Caco-2 (cell line): ENCODE data around the gene KCNMB1. TPM values are rescaled to one million over a fixed set of nuclear protein-coding genes. Genes with fewer than 3 reads are reported as not detected.

Experiments
- BruUV-seq: library from RNA; stranded (reverse); fragments of 400-500 nt; replicated peaks from 2 replicates; lab custom pipeline; 2021; lab: Mats Ljungman, UMichigan
- CTCF ChIA-PET: fragments of 300-600 bp; sonication (Branson Sonifier 250); formaldehyde crosslinking; loops from one replicate; lab custom pipeline; 2022; ENCODE audit warnings: antibody characterized with exemption; lab: Charles Lee
- POLR2A ChIA-PET: fragments of 300-600 bp; sonication (Branson Sonifier 250); formaldehyde crosslinking; loops from one replicate; lab custom pipeline; 2022; ENCODE audit warnings: antibody characterized with exemption; lab: Charles Lee
- DNase-seq, 2 experiments: peaks; one replicate each; pipeline versions ENCODE4 v3.0.0 to v3.0.0-alpha.2; 2020 to 2022
- H3K27me3 ChIP-seq: replicated peaks from 2 replicates; pipeline ENCODE4 v1.6.0; 2011; ENCODE audit warnings: low read length; ENCODE audit not compliant: control insufficient read depth, insufficient read depth
- H3K36me3 ChIP-seq: 2 replicates; pipeline ENCODE4 v1.5.1; 2011; ENCODE audit warnings: low read length; ENCODE audit not compliant: control insufficient read depth, insufficient read depth
- H3K4me1 ChIP-seq: fragments of 250-450 bp; sonication (Bioruptor Pico); 2 replicates; pipeline ENCODE4 v1.5.1; 2020; ENCODE audit warnings: mild to moderate bottlenecking
- H3K4me3 ChIP-seq: 2 replicates; pipeline ENCODE4 v1.5.1; 2011; ENCODE audit warnings: low read depth, mild to moderate bottlenecking, control low read depth, low read length
- H3K9me3 ChIP-seq: fragments of 250-450 bp; sonication (Bioruptor Pico); 2 replicates; pipeline ENCODE4 v1.5.1; 2020; ENCODE audit warnings: mild to moderate bottlenecking, moderate library complexity
- H3K27ac Mint-ChIP-seq: one replicate; pipeline ENCODE4 v1.8.0; 2022; ENCODE audit warnings: mixed read lengths; ENCODE audit not compliant: unreplicated experiment
- H3K27me3 Mint-ChIP-seq: one replicate; pipeline ENCODE4 v1.8.0; 2022; ENCODE audit warnings: mixed read lengths; ENCODE audit not compliant: insufficient read depth, unreplicated experiment
- H3K36me3 Mint-ChIP-seq: one replicate; pipeline ENCODE4 v1.8.0; 2022; ENCODE audit warnings: mild to moderate bottlenecking, mixed read lengths; ENCODE audit not compliant: insufficient read depth, unreplicated experiment
- H3K4me1 Mint-ChIP-seq: one replicate; pipeline ENCODE4 v1.8.0; 2022; ENCODE audit warnings: low read depth, mixed read lengths; ENCODE audit not compliant: unreplicated experiment
- H3K4me3 Mint-ChIP-seq: one replicate; pipeline ENCODE4 v1.8.0; 2022; ENCODE audit warnings: mild to moderate bottlenecking, moderate library complexity, mixed read lengths; ENCODE audit not compliant: unreplicated experiment
- H3K9me3 Mint-ChIP-seq: one replicate; pipeline ENCODE4 v1.8.0; 2022; ENCODE audit warnings: mixed read lengths; ENCODE audit not compliant: unreplicated experiment
- intact Hi-C: fragments of 100-400 bp; cut with micrococcal nuclease; formaldehyde crosslinking; loops from one replicate; pipeline ENCODE4 v1.10.0; 2022; ENCODE audit not compliant: unreplicated experiment
- total RNA-seq: library from RNA; stranded (reverse); gene quantifications from 2 replicates; pipeline ENCODE4 v1.2.3, GENCODE V29; 2022
- TF ChIP-seq, protein P1 (sequence below), 2 experiments: fragments of 200-600 bp in 1 of 2; IDR thresholded peaks; 1 replicate in 1 of 2; 2 replicates in 1 of 2; pipeline versions ENCODE4 v1.5.1 to v1.8.0; 2011 to 2022; ENCODE audit warnings: antibody characterized with exemption in 1 of 2, control low read depth in 1 of 2, inconsistent platforms in 1 of 2, low read depth in 1 of 2, low read length in 1 of 2, mild to moderate bottlenecking in 1 of 2, moderate library complexity in 1 of 2; ENCODE audit not compliant: insufficient read depth in 1 of 2, severe bottlenecking in 1 of 2, unreplicated experiment in 1 of 2

Gene KCNMB1
- total RNA-seq, 1 experiment from 2014 or later, result not detected

DNA sequence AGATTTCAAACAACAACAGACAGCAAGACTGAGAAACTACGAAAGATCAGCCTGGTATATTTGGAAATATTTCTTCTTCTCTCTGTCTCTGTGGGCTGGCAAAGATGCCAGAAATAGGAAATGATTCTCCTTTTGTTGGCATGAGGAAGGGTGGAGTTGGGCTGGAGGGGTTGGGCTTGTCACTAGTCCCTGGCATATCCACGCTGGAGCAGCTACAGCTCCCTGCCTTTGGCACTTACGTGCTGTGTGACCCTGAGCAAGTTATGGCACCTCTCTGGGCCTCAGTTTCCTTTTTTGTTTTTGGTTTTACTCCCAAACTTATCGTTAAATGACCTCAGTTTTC, 354 bp upstream of the KCNMB1 start:
- no peaks in the 10 kb centered on the region for H3K4me1 Mint-ChIP-seq
- no peak overlapping the region for H3K4me3 Mint-ChIP-seq
- Histone ChIP-seq H3K4me3 (no peak overlapping the region), H3K27me3 (no peaks in the 10 kb centered on the region), H3K4me1 (no peaks in the 10 kb centered on the region), H3K36me3 (no peaks in the 10 kb centered on the region), H3K9me3 (no peaks in the 10 kb centered on the region)
- DNase-seq, result no peak
- peaks cover 25% of the 10 kb centered on the region for H3K27me3 Mint-ChIP-seq
- H3K36me3 Mint-ChIP-seq, result no peaks in the 10 kb centered on the region
- TF ChIP-seq, protein P1, sequence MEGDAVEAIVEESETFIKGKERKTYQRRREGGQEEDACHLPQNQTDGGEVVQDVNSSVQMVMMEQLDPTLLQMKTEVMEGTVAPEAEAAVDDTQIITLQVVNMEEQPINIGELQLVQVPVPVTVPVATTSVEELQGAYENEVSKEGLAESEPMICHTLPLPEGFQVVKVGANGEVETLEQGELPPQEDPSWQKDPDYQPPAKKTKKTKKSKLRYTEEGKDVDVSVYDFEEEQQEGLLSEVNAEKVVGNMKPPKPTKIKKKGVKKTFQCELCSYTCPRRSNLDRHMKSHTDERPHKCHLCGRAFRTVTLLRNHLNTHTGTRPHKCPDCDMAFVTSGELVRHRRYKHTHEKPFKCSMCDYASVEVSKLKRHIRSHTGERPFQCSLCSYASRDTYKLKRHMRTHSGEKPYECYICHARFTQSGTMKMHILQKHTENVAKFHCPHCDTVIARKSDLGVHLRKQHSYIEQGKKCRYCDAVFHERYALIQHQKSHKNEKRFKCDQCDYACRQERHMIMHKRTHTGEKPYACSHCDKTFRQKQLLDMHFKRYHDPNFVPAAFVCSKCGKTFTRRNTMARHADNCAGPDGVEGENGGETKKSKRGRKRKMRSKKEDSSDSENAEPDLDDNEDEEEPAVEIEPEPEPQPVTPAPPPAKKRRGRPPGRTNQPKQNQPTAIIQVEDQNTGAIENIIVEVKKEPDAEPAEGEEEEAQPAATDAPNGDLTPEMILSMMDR (IDR thresholded peaks at IDR 0.05; ENCODE audit: insufficient read depth in 1 of 2, low read depth in 1 of 2, low read length in 1 of 2, severe bottlenecking in 1 of 2, unreplicated experiment in 1 of 2), result no peak
- H3K9me3 Mint-ChIP-seq, result no peaks in the 10 kb centered on the region
- ChIA-PET CTCF (no interaction called here), POLR2A (no interaction called here)
- no peak overlapping the region for H3K27ac Mint-ChIP-seq
- no TSS peak for BruUV-seq
- intact Hi-C loops, result no loop called here

DNA sequence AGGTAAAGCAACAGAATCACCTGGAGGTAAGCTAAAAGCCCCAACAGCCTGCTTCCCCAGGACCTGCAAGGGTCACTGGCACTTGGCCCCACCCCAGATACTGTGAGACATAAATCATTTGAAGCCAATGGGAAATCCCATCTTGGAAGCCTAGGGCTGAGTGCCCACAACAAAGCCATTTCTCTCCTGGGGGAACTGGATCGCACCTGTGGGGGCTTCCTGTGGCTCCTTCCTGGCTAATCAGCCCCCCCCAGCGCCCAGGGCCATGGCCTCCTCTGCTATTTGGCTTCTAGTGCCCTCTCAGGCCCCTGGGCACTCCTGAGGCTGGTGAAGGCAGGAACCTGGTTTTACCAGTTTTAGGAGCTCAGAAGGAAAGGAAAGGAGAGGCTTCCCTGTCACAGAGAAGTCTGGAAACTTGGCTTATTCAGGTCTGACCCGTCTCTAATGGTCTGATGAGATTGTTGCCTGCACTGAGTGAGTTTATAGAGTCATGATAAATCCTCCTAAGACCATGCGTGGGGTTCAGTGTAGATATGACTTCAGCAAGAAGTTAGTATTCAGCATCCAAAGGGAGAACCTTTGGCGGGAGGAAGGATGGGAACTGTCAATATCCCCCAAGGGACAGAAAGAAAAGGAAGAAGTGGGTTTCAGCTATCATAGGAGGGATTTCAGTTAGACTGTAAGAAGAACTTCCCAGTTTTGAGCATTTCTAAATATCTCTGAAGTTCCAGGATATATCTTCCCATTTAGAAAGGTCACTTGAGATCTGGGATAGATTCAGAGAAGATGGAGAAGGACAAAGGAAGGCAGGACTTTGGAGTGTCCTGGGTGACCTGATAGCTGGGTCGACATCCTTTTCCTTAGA, 1.2 kb downstream of the KCNMB1 start:
- Histone ChIP-seq H3K4me3 (no peak overlapping the region), H3K4me1 (no peaks in the 10 kb centered on the region), H3K9me3 (no peaks in the 10 kb centered on the region), H3K36me3 (no peaks in the 10 kb centered on the region), H3K27me3 (no peaks in the 10 kb centered on the region)
- no peaks in the 10 kb centered on the region for H3K9me3 Mint-ChIP-seq
- no peak overlapping the region for H3K27ac Mint-ChIP-seq
- no peak for DNase-seq
- intact Hi-C loops, result no loop called here
- TF ChIP-seq, protein P1 (IDR thresholded peaks at IDR 0.05; ENCODE audit: insufficient read depth in 1 of 2, low read depth in 1 of 2, low read length in 1 of 2, severe bottlenecking in 1 of 2, unreplicated experiment in 1 of 2), result no peak
- POLR2A ChIA-PET, result no interaction called here
- H3K27me3 Mint-ChIP-seq, result peaks cover 24% of the 10 kb centered on the region
- H3K4me3 Mint-ChIP-seq, result no peak overlapping the region
- CTCF ChIA-PET, result no interaction called here
- H3K36me3 Mint-ChIP-seq, result no peaks in the 10 kb centered on the region
- H3K4me1 Mint-ChIP-seq, result no peaks in the 10 kb centered on the region
- no TSS peak for BruUV-seq

DNA sequence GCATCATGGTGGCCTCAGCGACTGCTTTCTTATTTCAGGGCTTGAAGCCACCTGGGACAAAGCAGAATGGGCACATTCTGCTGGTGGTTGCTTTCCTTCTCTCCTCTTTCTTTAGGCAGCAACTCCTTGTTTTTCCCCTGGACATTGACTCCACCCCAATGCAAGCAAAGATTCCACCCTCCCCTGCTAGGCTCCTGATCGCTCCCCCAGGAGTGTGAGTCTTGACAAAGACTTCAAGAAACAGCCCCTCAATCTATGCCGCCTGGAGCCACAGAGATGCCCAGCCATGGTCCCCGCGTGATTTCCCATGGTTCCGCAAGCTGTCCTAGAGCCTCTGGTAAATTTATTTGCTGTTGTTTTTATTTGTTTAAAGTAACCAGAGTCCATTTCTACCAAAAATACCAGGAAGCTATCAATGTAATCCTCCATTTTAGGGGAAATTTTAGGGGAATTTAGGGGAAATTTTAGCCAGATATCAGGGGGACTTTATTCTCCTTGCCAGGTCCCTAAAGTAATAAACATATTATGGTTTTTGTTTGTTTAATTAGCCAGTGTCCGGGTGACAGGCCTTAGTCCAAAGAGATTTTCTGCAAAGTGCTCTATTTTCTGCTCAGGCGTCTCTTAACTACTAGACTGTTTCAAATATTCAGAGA, 2.3 kb downstream of the KCNMB1 start:
- Mint-ChIP-seq H3K4me1 (no peaks in the 10 kb centered on the region), H3K27me3 (peaks cover 28% of the 10 kb centered on the region), H3K36me3 (no peaks in the 10 kb centered on the region)

More for the DNA sequence above, 2.3 kb downstream of the KCNMB1 start:
- H3K4me3 Mint-ChIP-seq, result no peak overlapping the region
- Histone ChIP-seq H3K27me3 (no peaks in the 10 kb centered on the region), H3K4me1 (no peaks in the 10 kb centered on the region), H3K4me3 (no peak overlapping the region), H3K9me3 (no peaks in the 10 kb centered on the region), H3K36me3 (no peaks in the 10 kb centered on the region)
- H3K27ac Mint-ChIP-seq, result no peak overlapping the region
- TF ChIP-seq, protein P1 (IDR thresholded peaks at IDR 0.05; ENCODE audit: insufficient read depth in 1 of 2, low read depth in 1 of 2, low read length in 1 of 2, severe bottlenecking in 1 of 2, unreplicated experiment in 1 of 2), result no peak
- intact Hi-C loops, result no loop called here
- H3K9me3 Mint-ChIP-seq, result no peaks in the 10 kb centered on the region
- ChIA-PET POLR2A (no interaction called here), CTCF (no interaction called here)
- no peak for DNase-seq
- BruUV-seq, result no TSS peak
